Retinal pigment epithelial cell (primary cell): ENCODE results near the gene HEXB.
"Not testable (repeated sequence)": the region's sequence is repeated elsewhere in the genome, so short reads cannot be mapped to it uniquely, and the experiment has no call there.

ENCODE experiments used
- DNase-seq: peaks from one replicate; pipeline ENCODE4 v3.0.0-alpha.2; 2010; ENCODE audit warnings: low read depth
- H3K4me3 ChIP-seq: 2 replicates; pipeline ENCODE4 v1.5.1; 2011; ENCODE audit warnings: mild to moderate bottlenecking, low read length, control low read depth, moderate library complexity
- TF ChIP-seq, protein P1 (sequence below): conservative IDR thresholded peaks from 2 replicates; pipeline ENCODE4 v1.5.1; 2011; ENCODE audit warnings: low read depth, low read length, control low read depth, inconsistent platforms

The HEXB gene

DNA sequence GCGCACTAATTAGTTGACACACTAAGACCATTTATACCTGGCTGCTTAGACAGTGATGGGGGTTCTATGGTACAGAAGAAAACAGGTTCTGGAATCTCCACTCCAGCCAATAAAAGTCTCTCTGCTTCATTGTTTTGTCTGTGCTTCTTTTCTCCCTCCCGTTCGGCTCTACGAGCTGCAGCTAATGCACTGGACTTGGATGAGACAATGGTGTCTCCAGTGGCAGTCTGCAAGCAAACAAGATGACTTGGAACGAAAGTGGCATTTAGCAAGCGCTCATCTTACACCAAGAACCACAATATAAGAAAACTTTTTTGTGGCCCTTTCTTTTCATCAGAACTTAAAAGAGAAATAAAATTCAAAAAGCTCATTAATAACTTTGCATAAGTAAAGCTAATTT is 51.7 kb downstream of the HEXB start:
- TF ChIP-seq, protein P1, sequence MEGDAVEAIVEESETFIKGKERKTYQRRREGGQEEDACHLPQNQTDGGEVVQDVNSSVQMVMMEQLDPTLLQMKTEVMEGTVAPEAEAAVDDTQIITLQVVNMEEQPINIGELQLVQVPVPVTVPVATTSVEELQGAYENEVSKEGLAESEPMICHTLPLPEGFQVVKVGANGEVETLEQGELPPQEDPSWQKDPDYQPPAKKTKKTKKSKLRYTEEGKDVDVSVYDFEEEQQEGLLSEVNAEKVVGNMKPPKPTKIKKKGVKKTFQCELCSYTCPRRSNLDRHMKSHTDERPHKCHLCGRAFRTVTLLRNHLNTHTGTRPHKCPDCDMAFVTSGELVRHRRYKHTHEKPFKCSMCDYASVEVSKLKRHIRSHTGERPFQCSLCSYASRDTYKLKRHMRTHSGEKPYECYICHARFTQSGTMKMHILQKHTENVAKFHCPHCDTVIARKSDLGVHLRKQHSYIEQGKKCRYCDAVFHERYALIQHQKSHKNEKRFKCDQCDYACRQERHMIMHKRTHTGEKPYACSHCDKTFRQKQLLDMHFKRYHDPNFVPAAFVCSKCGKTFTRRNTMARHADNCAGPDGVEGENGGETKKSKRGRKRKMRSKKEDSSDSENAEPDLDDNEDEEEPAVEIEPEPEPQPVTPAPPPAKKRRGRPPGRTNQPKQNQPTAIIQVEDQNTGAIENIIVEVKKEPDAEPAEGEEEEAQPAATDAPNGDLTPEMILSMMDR: no peak
- no peak for DNase-seq
- H3K4me3 ChIP-seq: no peak overlapping the region

DNA sequence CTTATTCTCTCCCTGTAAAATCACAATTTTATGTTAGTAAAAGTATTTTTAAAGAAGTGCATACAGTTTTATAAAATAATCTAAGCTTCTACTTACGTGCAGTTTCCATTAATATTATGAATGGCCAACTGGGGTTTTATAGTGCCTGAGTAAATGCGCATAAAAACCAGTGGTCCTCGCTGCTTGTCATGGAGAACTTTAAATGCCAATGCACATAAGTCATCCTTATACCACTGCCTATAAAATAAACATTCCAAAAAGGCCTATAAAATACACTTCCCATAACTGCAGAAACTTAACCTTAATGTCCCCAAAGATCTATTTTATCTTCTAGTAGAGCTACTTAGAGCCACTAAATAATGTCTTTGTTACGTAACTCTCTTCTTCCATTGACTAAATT is 53.4 kb downstream of the HEXB start:
- no peak overlapping the region for H3K4me3 ChIP-seq
- no peak for DNase-seq
- TF ChIP-seq, protein P1: no peak

DNA sequence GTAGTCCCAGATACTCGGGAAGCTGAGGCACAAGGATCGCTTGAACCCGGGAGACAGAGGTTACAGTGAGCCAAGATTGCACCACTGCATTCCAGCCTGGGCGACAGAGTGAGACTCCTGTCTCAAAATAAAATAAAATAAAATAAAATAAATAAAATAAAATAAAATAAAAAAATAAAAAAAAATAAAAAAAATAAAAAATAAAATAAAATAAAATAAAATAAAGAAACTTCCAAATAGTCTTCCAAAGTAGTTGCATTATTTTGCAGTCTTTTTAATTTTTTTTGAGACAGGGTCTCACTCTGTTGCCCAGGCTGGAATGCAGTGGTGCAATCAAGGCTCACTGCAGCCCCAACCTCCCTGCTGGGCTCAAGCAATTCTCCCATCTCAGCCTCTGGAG is 63.7 kb downstream of the HEXB start:
- not testable (repeated sequence) for DNase-seq, H3K4me3 ChIP-seq

DNA sequence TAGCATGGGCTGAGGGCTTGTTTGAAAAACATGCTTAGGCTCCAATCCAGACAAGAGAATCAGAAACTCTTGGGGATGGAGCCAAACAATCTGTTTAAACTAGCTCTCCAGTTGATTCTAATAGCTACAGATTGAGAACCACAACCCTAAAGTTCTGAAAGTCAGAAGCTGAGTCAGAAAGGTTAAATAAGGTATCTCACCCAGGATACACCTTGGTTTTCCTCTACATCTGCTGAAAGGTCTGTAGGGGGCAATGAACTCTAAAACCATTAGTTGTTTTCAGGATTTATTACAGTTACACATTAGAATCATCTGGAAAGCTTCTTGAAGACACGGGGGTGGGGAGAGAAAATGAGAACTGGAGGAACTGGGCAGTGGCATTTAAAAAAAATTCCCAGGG is 76.2 kb downstream of the HEXB start:
- DNase-seq: no peak
- H3K4me3 ChIP-seq: no peak overlapping the region
- TF ChIP-seq, protein P1: no peak

DNA sequence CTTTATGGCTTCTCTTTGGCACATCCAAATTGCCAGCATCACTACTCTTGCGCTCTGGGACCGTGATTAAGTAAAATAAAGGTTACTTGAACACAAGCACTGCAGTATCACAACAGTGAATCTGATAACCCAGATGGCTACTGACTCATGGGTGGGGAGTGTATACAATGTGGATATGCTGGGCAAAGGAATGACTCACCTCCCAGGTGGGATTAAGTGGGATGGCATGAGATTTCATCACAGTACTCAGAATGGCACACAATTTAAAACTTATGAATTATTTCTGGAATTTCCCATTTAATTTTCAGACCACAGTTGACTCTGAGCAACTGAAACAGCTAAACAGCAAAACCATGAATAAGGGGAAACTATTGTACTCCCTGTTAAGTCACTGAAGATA is 77.6 kb downstream of the HEXB start:
- TF ChIP-seq, protein P1: no peak
- H3K4me3 ChIP-seq: no peak overlapping the region
- peak; percentile 46 for DNase-seq

DNA sequence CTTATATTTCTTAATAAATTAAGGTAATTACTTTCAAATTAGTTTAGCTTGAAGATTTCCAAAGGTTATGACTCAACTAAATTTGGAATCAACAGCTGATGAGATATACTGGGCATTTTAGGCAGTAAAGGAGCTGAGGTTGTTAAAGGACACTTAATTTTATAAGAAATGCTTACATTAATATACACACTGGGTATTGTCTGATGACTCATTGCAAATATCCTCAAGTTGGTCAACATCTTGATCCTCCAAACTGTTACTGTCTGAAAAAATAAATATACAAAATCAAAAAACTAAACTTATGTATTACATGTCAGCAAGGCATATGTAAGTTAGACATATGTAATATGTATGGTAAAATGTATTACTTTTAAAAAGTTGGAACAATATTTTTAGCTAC is 78.5 kb downstream of the HEXB start:
- no peak overlapping the region for H3K4me3 ChIP-seq
- no peak for DNase-seq
- TF ChIP-seq, protein P1: no peak

DNA sequence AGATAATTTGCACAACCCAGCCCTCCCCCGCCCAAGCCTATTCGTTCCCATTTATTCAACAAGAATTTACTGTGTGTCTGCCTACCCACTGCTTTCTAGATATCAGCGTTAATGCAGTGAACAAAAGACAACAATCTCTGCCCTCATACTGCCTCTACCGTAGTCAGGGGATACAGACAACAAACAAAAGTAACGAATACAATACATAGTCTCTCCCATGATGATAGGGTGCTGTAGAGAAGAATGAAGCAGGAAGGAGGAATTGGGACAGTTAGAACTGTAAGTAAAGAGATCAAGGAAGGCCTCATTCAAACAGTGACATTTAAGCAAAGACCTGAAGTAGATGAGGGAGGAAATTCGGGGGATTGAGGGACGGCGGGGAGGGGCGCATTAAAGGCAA is 80.2 kb downstream of the HEXB start:
- H3K4me3 ChIP-seq: no peak overlapping the region
- DNase-seq: no peak
- TF ChIP-seq, protein P1: no peak

DNA sequence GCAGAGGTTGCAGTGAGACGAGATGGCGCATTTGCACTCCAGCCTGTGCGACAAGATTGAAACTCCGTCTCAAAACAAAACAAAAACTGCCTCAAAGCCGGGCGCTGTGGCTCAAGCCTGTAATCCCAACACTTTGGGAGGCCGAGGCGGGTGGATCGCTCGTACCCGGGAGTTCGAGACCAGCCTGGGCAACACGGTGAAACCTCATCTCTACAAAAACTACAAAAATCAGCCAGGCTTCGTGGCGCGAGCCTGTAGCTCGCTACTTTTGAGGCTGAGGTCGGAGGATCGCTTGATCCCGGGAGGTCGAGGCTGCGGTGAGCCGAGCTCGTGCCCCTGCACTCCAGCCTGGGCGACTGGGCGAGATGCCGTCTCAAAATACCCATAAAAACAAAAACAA is 80.9 kb downstream of the HEXB start:
- peak overlapping the region; percentile 99 for H3K4me3 ChIP-seq
- DNase-seq: no peak
- TF ChIP-seq, protein P1: no peak
